ENCODE measurements around the gene CTSO.

CTSO gene

DNA sequence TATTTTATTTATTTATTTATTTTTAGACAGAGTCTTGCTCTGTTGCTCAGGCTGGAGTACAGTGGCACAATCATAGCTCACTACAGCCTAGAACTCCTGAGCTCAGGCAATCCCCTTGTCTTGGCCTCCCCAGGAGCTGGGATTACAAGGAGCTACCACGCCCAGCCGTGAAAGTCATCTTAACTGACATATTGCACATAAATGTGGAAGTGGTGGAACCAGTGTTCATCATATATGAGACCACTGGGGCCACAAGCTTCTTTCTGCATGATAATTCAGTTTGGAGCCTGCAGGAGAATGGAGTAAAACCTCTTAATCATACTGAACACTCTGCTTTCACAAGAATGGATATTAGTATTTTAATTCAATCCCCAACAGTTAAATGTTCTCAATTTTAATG, 12.5 kb upstream of the CTSO start:
- H3K27ac ChIP-seq = no peak overlapping the region
- TF ChIP-seq ZFX (IDR thresholded peaks at IDR 0.05; ENCODE audit: borderline replicate concordance) = no peak
- TF ChIP-seq, protein P1, sequence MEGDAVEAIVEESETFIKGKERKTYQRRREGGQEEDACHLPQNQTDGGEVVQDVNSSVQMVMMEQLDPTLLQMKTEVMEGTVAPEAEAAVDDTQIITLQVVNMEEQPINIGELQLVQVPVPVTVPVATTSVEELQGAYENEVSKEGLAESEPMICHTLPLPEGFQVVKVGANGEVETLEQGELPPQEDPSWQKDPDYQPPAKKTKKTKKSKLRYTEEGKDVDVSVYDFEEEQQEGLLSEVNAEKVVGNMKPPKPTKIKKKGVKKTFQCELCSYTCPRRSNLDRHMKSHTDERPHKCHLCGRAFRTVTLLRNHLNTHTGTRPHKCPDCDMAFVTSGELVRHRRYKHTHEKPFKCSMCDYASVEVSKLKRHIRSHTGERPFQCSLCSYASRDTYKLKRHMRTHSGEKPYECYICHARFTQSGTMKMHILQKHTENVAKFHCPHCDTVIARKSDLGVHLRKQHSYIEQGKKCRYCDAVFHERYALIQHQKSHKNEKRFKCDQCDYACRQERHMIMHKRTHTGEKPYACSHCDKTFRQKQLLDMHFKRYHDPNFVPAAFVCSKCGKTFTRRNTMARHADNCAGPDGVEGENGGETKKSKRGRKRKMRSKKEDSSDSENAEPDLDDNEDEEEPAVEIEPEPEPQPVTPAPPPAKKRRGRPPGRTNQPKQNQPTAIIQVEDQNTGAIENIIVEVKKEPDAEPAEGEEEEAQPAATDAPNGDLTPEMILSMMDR (IDR thresholded peaks at IDR 0.05) = no peak

DNA sequence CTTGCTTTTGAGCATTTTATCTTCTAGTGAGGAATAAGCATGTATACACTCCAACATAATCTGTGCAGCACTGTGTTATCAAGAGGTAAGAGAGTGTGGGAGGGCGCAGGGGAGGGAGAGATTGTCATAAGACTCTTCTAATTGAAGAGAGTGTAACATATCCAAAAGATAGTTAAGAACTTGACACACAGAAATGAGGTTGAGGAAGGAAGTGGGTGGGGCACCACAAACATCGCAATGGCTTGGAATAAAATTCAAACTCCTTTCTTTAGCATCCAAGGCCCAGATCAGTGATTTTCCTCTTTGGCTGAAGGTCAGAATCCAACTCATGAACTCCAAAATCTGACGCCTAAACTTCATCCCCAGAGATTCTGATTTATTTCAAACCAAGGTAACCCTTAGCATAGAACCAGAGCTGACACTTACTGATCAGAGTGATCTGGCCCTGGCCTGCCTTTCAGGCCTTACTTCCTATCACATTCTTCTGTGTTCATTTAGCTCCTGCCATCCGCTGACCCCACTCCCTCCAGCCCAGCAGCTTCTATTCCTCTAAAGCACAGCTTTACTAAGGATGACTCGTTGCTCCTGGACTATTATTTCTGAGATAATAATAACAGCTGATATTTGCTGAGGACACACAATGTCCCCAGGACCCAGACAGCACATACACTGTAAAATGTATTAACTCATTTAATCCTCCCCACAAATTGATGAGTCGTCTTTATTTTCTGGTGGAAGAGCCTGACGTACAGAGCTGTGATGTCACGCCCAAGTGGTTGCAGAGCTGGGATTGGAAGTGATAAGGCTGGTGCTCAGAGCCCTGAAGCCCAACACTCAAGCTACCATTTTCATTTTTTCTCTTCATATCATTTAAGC, 10.6 kb upstream of the CTSO start:
- TF ChIP-seq ZFX (IDR thresholded peaks at IDR 0.05; ENCODE audit: borderline replicate concordance) = no peak
- no peak overlapping the region for H3K27ac ChIP-seq

DNA sequence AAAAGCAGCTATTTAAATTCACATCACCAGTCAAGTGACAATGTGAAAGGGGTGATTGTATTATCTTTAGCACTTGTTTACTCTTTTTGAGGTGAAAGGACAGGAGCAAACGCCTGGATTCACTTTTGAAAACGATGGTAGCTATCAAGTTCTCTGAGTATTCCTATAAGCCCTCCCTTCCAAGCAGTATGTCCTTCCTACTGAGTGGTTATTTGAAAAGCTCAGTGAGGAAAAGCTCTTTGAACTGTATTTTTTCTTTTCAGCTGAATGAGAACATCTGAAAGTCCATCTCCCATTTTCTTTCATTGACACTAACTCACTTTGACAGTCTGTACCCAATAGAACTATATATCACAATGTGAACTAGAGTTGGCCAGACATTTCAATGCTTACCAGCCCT, 9.1 kb upstream of the CTSO start:
- no peak overlapping the region for H3K27ac ChIP-seq
- no peak for TF ChIP-seq ZFX (IDR thresholded peaks at IDR 0.05; ENCODE audit: borderline replicate concordance)
- TF ChIP-seq, protein P1 (IDR thresholded peaks at IDR 0.05) = no peak

DNA sequence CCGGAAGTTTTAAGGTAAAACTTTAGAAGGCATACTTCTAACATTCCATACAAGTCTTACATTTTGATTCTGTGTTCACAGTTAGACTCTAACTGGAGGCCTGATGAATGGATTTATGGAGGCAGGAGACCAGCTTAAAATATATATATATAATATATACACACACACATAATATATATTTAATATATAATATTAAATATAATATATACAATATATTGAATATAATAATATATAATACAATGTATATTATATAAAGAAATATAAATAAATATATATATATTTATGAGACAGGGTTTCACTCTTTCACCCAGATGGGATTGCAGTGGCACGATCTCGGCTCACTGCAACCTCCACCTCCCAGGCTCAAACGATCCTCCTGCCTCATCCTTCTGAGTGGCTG, 7.9 kb upstream of the CTSO start:
- TF ChIP-seq ZFX (IDR thresholded peaks at IDR 0.05; ENCODE audit: borderline replicate concordance) = no peak
- TF ChIP-seq, protein P1 (IDR thresholded peaks at IDR 0.05) = no peak
- no peak overlapping the region for H3K27ac ChIP-seq

DNA sequence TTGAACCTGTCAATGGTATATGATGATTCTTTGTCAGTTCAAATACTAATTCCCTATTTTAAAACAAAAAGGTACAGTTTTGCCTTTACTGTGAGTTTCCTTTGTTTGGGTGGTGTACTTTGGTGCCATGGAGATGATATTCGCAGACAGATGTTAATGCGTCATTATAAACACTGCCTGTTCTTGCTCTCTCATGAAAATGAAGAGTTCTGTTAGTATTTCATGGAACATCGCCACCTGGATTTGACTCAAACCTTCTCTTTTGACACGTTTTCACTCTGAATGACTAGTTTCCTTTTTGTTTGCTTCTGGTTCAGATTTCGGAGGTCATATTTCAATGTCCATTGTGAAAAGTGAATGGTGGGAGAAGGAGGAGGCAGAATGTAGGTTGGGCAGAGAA, 6.9 kb upstream of the CTSO start:
- H3K27ac ChIP-seq = no peak overlapping the region
- no peak for TF ChIP-seq ZFX (IDR thresholded peaks at IDR 0.05; ENCODE audit: borderline replicate concordance)
- TF ChIP-seq, protein P1 (IDR thresholded peaks at IDR 0.05) = no peak

DNA sequence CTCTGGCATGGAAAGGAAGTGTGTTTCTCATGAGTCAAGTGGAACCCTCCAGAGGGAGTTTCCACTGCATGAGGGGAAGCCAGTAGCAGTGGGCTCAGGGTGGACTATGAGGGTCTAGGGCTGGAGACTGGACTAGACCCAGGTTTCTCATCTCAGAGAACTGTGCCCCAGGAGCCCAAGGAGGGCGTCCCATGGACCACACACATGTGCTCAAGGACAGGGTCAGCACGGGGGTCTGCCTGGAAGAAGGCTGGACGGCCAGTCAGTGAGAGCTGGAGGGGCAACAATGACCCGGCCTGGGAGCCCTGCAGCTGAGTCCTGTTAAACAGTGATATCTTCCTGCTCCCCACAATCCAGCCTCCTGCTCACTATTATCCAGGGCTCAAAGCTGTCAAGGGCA, 5.8 kb upstream of the CTSO start:
- no peak for TF ChIP-seq ZFX (IDR thresholded peaks at IDR 0.05; ENCODE audit: borderline replicate concordance)
- TF ChIP-seq, protein P1 (IDR thresholded peaks at IDR 0.05) = no peak
- H3K27ac ChIP-seq = no peak overlapping the region

DNA sequence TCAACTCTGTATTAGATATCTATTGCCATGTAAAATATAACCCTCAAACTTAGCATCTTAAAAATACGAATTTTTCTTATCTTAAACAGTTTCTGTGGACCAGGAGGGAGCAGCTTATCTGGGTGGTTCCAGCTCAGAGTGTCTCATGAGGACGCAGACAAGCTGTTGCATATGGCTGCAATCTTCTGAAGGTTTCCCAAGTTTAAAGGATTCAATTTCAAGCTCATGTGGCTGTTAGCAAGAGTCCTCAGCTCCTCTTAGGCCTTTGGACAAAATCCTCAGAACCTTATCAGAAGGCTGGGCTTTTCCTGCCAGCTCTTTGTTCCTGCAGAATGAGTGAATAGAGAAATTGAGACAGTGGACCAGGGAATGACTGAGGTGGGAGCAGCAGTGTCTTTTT, 2.8 kb upstream of the CTSO start:
- no peak overlapping the region for H3K27ac ChIP-seq
- TF ChIP-seq ZFX (IDR thresholded peaks at IDR 0.05; ENCODE audit: borderline replicate concordance) = no peak
- TF ChIP-seq, protein P1 (IDR thresholded peaks at IDR 0.05) = no peak

All from 22Rv1 (cell line).